ENCODE results near the gene COX20. TPM values are rescaled to one million over a fixed set of nuclear protein-coding genes. Genes with fewer than 3 reads are reported as not detected.

The COX20 gene
- polyA plus RNA-seq, 1 of the 3 experiments (the other 2 are of a cell fraction): 24.8 TPM

- no peak for TF ChIP-seq RXRA (IDR thresholded peaks at IDR 0.05; ENCODE audit: borderline replicate concordance, low read depth)
- TF ChIP-seq FOXJ3 (CRISPR knock-in tag; IDR thresholded peaks at IDR 0.05): no peak
- no peak for TF ChIP-seq IRF3 (IDR thresholded peaks at IDR 0.05; ENCODE audit: low read depth, low read length)
- no peak for TF ChIP-seq TCF12 (IDR thresholded peaks at IDR 0.05)
- no peak for TF ChIP-seq ZBTB33 (IDR thresholded peaks at IDR 0.05; ENCODE audit: borderline replicate concordance, low read depth)
- TF ChIP-seq MAX (IDR thresholded peaks at IDR 0.05; ENCODE audit: low read depth): no peak
- TF ChIP-seq RFX5 (IDR thresholded peaks at IDR 0.05; ENCODE audit: low read length): no peak
- H4K20me1 ChIP-seq (ENCODE audit: insufficient read depth): no peaks in the 10 kb centered on the region
- 81% methylated on average over 2 of the region's 2 CpGs for WGBS (ENCODE audit: low lambda C conversion rate)
- H3K9me3 ChIP-seq: no peaks in the 10 kb centered on the region
- no peak overlapping the region for H2AFZ ChIP-seq (ENCODE audit: low read depth)
- no peak overlapping the region for H3K4me3 ChIP-seq (ENCODE audit: low read depth in 2 of 2, low read length in 1 of 2)
- ChIA-PET POLR2A (no interaction called here), CTCF (no interaction called here)
- H3K27ac ChIP-seq (ENCODE audit: low read depth in 2 of 2, low read length in 1 of 2): no peak overlapping the region
- H3K4me1 ChIP-seq (ENCODE audit: control insufficient read depth in 1 of 2, insufficient read depth in 2 of 2, low read depth in 1 of 2, low read length in 1 of 2): 0 out of 4 replicates have a peak, but pooled peaks cover 0 to 8% of the 10 kb centered on the region in 2 experiments
- no peaks in the 10 kb centered on the region for H3K36me3 ChIP-seq (replicated peaks in 1 of 2; ENCODE audit: control insufficient read depth in 1 of 2, insufficient read depth in 2 of 2, low read length in 1 of 2)
- H3F3A ChIP-seq (replicated peaks; ENCODE audit: insufficient read depth): no peaks in the 10 kb centered on the region
- no peaks in the 10 kb centered on the region for H3K27me3 ChIP-seq (ENCODE audit: insufficient read depth)
- no peak for DNase-seq
- no peak overlapping the region for H3K4me2 ChIP-seq
- no peaks in the 10 kb centered on the region for H3K9me2 ChIP-seq
- H3K79me2 ChIP-seq (ENCODE audit: insufficient read depth): no peaks in the 10 kb centered on the region
- H3K9ac ChIP-seq: no peak overlapping the region
Measured at GRCh38 chr1:244820131-244820530, 15.3 kb upstream of the COX20 start.

- WGBS (ENCODE audit: low lambda C conversion rate): 71% methylated on average over 3 of the region's 3 CpGs
- Histone ChIP-seq H3K4me2 (no peak overlapping the region), H4K20me1 (ENCODE audit: insufficient read depth) (no peaks in the 10 kb centered on the region), H3K9me2 (no peaks in the 10 kb centered on the region), H3K4me3 (ENCODE audit: low read depth in 2 of 2, low read length in 1 of 2) (no peak overlapping the region), H3K36me3 (replicated peaks in 1 of 2; ENCODE audit: control insufficient read depth in 1 of 2, insufficient read depth in 2 of 2, low read length in 1 of 2) (no peaks in the 10 kb centered on the region), H3K9ac (no peak overlapping the region), H3K79me2 (ENCODE audit: insufficient read depth) (no peaks in the 10 kb centered on the region), H3K27ac (ENCODE audit: low read depth in 2 of 2, low read length in 1 of 2) (no peak overlapping the region), H2AFZ (ENCODE audit: low read depth) (peak overlapping the region; percentile 29; the same call in 1 of the 2 replicates), H3K4me1 (ENCODE audit: control insufficient read depth in 1 of 2, insufficient read depth in 2 of 2, low read depth in 1 of 2, low read length in 1 of 2) (0 out of 4 replicates have a peak, but pooled peaks cover 0 to 8% of the 10 kb centered on the region in 2 experiments), H3K27me3 (ENCODE audit: insufficient read depth) (no peaks in the 10 kb centered on the region), H3F3A (replicated peaks; ENCODE audit: insufficient read depth) (no peaks in the 10 kb centered on the region), H3K9me3 (no peaks in the 10 kb centered on the region)
- ChIA-PET CTCF (no interaction called here), POLR2A (no interaction called here)
- TF ChIP-seq FOSL2 (IDR thresholded peaks at IDR 0.05; ENCODE audit: borderline replicate concordance, low read depth) (peak; percentile 19; the same call in 1 of the 2 replicates), NFIC (IDR thresholded peaks at IDR 0.05; ENCODE audit: borderline replicate concordance) (peak; percentile 21; the same call in 1 of the 2 replicates), JUND (IDR thresholded peaks at IDR 0.05) (peak; percentile 34; the same call in 1 of the 2 replicates), RXRA (IDR thresholded peaks at IDR 0.05; ENCODE audit: borderline replicate concordance, low read depth) (0 out of 2 replicates have a peak, but pooled peaks have one; percentile 11), POLR2AphosphoS5 (IDR thresholded peaks at IDR 0.05; ENCODE audit: low read depth, low read length) (no peak), USF2 (IDR thresholded peaks at IDR 0.05; ENCODE audit: borderline replicate concordance, low read depth, low read length) (no peak), TCF12 (IDR thresholded peaks at IDR 0.05) (peak; percentile 60), PBX3 (IDR thresholded peaks at IDR 0.05) (peak; percentile 32)
- DNase-seq: no peak
Measured at GRCh38 chr1:244821134-244821533, 14.3 kb upstream of the COX20 start.
